GM19438 (cell line): Measurements from ENCODE around the gene RNASEL.
"Not testable (repeated sequence)": the region's sequence is repeated elsewhere in the genome, so short reads cannot be mapped to it uniquely, and the experiment has no call there.

Experiments
- ATAC-seq: cut with Tn5 transposase; IDR thresholded peaks from one replicate; pipeline ENCODE4 v1.9.1; 2021; ENCODE audit warnings: low read depth; ENCODE audit not compliant: unreplicated experiment

Gene RNASEL

DNA sequence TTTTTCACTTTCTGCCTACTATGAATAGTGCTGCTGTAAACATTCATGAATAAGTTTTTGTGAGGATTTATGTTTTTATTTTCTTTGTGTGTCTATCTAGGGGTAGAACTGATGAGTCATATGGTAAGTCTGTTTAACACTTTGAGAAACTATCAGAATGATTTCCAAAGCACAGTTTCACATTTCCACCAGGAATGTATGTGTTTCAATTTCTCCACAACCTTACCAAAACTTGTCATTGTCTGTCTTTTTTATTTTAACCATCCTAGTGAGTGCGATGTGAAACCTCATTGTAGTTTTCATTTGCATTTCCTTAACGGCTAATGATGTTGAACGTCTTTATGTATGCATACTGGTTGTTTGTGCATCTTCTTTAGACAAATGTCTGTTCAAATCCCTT, 23.5 kb downstream of the RNASEL start:
- ATAC-seq = no peak

DNA sequence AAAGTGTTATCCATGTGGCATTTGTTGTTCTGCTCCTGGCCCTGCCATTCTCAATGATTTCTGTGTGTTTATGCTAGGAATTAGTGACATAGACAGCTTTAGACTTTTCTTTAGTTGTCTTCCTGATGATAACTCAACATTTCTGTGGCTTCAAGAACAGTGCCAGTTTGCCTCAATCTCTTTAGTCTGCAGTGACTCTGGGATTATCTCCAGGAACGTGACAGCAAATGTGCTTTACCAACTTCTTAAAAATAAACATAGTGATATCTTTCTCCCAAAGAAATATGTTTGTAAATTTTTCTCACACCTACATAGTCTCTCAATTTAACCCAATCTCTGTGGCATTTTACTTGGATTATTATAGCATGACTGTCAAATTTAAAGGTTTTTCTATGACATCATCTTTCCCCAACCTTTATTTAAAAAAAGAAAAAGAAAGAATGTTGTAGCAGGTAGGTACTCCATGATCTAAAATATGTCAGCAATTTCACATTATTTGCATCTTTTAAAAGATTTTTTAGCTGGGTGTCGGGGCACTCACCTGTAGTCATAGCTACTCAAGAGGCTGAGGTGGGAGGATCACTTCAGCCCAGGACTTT, 24.6 kb downstream of the RNASEL start:
- ATAC-seq = no peak

DNA sequence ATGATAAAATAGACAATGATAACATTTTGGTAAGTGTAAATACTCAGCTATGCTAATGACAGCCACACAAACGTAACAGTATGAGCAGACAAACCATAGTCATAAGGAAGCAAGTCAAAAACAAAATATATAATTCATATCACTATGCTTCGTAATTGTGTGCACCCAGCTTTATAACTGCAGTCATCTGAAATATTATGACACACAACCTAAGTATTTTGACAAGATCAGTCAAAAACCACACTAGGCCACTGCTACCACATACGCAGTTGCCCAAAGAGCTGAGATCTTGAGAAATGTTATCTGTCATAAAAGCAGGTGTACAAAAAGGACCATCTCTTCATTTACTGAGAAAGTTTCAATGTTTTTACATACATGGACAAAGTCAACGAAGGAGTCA, 26.0 kb downstream of the RNASEL start:
- no peak for ATAC-seq

DNA sequence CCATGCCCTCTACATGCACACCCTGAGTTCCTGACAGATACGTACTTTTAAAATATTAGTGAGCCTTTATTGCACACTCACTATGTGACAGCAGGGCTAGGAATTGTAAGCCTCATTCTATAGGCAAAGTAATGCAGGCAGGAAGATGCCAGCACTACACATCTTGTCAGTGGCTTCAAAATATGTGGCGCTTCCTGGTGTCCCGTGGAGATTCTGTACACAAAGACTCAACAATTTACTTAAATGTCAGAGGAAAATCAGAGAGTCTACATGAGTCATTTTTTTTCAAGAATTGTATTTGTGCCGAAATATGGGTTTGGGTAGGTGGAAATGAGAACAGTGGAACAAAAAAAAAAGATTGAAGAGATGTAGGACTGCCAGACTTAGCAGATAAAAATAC, 27.6 kb downstream of the RNASEL start:
- no peak for ATAC-seq

DNA sequence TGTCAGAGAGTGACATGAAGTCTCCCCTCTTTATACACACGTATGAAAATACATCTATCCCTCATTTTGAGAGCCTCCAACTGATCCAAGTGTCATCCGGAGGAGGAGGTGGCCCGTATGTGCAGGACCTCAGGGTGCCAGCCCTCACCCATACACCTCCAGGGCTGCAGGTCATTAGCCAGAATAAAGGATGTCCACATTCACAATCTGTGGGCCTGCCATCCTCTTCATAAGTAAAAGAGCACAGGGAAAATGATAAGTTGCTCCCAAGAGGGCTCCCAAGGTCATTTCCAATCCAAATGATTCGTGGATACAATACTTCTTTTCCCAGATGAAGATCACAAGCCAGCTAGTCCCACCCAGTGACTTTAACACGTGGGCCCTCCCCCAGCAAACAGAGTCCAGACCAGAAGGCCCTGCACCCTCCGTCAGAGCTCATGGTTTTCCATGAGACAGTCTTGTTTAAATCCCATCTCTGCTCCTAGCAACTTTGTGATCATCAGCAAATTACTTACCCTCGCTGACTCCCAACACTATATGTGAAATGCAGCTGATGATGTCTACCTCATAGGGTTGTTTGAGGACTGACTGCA, 28.6 kb downstream of the RNASEL start:
- ATAC-seq = no peak

DNA sequence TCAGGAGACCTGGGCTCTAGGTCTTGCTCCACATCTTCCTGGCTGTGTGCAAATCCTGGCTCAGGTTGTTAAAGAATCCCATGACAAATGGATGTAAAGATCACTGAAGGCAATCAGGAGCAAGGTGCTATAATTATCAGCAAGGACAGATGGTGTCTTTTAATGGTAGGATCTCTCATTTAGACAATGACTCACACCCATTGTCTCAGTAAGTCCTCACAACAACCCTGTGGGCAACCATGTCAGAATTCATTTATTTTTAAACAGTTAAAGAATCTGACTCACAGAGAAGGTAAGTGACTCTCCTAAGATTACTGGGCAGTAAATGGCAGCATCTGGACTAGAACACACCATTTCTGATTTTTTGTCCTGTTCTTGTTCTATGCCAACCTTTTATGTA, 32.8 kb downstream of the RNASEL start:
- ATAC-seq = no peak

DNA sequence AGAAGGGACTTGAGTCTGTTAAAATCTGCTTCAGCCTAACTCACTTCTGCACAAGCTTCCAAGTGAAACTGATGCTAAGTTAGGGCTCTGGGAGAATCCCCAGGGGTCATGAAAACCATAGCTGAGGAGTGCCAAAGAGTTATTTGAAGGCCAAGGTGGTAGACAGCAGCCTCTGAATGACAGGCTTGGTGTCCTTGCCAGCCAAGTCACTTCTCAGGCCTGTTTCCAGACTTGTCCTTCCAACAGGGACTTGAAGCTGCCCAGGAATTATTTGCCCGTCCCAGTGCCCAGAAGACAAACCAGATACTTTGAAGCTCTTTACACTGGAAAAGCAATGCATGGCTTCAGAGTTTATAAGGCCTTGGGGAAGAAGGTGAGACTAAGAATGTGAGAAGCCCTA, 33.6 kb downstream of the RNASEL start:
- ATAC-seq = no peak

DNA sequence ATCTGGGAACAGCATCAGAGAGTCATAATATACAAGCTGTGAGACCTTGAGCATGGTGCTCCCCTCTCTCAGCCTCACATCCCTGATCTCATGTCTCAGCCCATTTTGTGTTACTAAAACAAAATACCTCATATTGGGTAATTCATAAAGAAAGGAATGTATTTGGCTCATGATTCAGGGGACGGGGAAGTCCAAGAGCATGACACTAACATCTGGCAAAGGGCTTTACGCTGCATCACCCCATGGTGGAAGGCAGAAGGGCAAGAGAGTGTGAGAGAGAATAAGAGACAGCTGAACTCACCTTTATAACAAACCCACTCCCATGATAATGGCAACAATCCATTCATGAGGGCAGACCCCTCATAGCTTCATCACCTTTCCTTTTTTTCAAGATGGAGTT, 36.5 kb downstream of the RNASEL start:
- ATAC-seq = no peak

DNA sequence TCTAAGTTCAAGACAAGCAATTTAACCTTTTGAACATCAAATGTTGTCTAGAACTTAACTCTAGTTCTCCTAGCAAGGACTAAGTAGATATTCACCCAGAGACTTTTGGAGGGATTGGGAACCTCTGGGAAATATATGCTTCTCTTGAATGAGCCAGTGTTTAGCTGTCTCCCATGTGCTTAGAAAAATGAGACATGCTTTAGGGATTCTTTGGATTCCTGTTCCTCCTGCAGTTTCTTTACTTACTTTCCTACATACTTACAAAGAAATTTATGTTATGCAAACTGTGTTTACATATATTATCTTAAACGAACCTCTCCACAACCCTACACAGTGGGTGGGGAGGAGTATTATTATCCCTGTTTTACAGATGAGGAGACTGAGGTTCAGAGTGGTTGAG, 39.2 kb downstream of the RNASEL start:
- ATAC-seq = no peak

DNA sequence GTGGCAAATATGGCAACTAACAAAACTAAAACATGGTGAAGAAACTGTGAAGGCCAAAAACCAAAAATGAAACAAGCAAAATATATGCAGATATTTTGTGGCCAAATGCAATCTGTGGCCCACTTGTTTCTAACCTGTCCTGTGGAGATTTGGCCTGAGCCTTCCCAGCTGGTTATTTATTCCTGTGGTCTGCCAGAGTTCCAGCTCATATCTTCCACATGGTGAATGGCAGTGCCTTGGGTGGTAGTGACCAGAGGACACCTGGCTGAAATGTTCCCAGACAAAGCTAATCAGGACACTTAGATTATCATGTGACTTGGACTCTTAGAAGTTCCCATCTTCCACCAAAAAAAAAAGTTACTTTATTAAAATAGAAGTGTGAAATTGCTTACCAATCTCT, 39.7 kb downstream of the RNASEL start:
- ATAC-seq = no peak

DNA sequence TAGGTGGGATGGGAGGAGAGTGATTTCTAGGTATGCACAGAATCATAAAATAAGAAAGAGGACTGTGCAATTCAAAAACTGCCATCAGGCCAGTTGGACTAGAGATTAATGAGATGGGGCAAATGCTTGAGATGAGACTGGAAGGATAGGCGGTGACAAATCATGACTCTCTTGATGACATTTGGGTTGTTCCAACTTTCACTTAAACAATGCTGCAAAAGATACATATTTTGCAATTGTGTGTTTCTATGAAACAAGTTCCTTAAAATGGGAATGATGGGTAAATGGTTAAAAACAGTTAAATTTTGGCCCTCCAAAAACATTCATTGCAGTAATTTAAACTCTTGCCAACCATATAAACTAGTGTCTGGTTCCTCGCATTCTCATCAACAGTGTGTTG, 55.2 kb downstream of the RNASEL start:
- no peak for ATAC-seq

DNA sequence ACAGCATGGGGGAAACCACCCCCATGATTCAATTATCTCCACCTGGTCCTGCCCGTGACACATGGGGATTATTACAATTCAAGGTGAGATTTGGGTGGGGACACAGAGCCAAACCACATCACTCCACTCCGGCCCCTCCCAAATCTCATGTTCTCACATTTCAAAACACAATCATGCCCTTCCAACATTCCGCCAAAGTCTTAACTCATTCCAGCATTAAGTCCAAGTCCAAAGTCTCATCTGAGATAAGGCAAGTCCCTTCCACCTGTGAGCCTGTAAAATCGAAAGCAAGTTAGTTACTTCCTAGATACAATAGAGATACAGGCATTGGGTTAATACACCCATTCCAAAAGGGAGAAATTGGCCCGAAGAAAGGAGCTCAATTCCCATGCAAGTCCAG, 60.9 kb downstream of the RNASEL start:
- not testable (repeated sequence) for ATAC-seq

DNA sequence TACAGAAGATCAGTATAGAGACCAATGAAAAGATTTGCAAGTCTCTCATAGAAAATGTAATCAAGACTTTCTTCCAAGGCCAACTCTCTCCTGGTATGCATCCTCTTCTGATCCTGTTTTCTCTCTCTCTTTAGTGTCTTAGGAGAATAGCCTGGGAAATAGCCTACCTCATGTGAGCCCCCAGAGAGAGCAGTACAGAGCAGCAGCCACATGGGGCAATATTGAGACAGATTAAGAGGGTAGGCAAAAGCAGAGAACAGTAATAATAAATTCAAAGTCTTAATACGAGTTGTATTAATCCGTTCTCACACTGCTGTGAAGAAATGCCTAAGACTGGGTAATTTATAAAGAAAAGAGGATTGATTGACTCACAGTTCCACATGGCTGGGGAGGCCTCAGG, 61.4 kb downstream of the RNASEL start:
- ATAC-seq = no peak

DNA sequence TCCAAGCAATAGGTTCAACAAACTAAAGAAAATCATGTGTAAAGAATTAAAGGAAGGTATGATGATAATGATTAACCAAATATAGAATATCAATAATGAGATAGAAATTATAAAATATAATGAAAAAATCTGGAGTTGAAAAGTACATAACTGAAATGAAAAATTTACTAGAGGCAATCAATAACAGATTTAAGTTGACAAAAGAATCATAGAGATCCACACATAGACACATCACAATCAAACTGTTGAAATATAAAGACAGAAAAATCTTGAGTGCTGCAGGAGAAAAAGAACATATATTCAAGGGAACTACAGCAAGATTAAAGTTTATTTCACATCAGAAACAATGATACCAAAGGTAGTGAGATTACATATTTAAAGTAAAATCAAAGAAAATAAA, 63.7 kb downstream of the RNASEL start:
- no peak for ATAC-seq
